ENCODE data around the gene ZSCAN22.

ZSCAN22 gene

DNA sequence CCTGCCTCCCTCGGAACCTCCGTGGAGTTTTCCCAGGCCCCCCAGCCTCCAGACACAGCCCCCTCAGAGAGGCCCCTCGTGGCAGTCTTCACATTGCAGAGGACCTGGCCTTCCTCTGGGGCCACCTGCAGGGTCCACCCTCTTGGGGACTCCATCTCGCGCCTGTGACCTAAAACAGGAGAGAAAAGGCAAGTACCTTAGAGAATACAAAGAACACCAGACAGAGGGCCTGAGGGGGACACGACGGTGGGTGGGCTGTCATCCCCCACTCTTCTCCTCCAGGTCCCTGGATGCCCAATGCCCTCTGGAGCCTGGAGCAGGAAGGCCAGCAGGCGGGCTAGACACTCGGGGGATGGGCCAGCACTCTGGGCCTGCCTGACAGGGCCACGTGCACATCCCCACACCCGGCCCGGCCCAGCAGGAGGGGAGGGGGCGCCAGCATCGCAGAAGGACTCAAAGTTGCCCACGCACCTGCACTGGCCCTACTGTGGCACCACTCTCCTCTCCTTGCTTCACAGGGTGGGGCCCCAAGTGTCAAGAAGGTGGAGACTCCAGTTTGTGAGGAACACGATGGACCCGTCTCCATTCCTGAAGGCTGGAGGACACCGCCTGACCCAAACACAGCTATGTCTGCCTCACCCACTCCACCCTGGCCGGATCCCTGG lies 30.8 kb downstream of the ZSCAN22 start:
- H3K27ac ChIP-seq = no peak overlapping the region
- no peak for TF ChIP-seq CTCF (conservative IDR thresholded peaks at IDR 0.05)

- peak overlapping the region; percentile 99 for H3K27ac ChIP-seq
- no peak for TF ChIP-seq CTCF (conservative IDR thresholded peaks at IDR 0.05)
Measured at GRCh38 chr19:58361900-58362271, 35.1 kb downstream of the ZSCAN22 start.

DNA sequence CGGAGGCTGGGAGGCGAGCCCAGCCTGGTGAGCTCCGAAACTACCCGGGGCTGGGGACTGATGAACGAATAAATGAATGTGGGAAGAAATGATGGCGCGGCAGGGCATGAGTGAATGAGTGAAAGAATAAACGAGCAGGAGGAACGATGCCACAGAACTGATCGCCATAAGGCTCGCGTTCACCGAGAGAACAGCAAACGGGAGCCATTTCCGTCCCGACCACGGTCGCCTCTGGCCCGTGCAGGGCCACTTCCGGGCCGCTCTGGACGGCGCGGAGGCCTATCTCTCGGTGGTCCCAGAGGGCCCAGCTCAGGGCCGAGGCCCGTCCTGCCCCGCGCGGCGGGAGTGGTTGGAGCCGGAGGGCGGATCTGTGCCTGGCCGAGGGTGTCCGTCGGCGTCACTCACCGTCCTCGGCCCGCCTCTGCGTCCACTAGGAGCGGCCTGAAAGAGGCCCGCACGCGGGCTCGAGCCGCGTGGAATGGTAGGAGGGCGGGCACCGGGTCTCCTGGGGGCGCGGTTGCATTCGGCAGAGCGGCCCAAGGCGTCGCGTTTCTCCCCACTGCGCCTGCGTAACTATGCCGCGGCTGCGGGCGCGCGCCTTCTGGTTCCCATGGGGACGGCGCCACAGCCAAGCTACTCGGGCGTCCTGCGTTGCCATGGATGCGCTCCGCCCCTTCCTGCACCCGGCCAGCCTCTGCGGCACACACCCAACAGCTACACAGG lies 35.6 kb downstream of the ZSCAN22 start, which contains the start of gene ZNF497:
ZNF497 (minus strand) TSS at position 480 of the 723 bp plus-strand sequence. CDS start 5,116 bp downstream, outside the sequence.
- no peak for TF ChIP-seq CTCF (conservative IDR thresholded peaks at IDR 0.05)
- H3K27ac ChIP-seq = peak within 1 kb of the TSS; percentile 99

GRCh38 chr19:58364146-58364545 lies 37.4 kb downstream of the ZSCAN22 start:
- no peak overlapping the region for H3K27ac ChIP-seq
- no peak for TF ChIP-seq CTCF (conservative IDR thresholded peaks at IDR 0.05)

- no peak for TF ChIP-seq CTCF (conservative IDR thresholded peaks at IDR 0.05)
- H3K27ac ChIP-seq = no peak overlapping the region
Measured at GRCh38 chr19:58366585-58367430, 40.0 kb downstream of the ZSCAN22 start.

DNA sequence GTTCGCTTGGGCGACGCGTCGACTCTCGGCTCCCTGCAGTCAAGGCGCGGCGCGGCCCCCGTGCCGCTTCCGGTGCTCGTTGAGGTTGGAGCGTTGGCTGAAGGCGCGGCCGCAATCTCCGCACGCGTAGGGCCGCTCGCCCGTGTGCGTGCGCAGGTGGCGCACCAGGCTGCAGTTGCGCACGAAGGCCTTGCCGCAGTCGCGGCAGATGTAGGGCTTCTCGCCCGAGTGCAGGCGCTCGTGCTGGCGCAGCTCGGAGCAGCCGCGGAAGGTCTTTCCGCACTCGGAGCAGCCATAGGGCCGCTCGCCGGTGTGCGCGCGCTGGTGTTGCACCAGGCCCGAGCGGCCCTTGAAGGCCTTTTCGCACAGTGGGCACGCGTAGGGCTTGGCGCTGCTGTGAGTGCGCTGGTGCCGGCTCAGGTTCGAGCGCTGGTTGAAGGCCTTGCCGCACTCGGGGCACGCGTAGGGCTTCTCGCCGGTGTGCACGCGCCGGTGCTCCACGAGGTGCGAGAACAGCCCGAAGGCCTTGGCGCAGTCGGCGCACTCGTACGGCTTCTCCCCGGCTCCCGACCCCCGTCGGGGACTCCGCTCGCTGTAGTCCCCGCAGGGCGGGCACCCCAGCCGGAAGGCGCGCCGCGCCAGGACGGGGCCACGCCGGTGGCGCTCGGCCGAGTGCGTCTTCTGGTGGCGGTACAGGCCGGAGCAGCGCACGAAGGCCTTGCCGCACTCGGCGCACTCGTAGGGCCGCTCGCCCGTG lies 41.1 kb downstream of the ZSCAN22 start:
- H3K27ac ChIP-seq = no peak overlapping the region
- no peak for TF ChIP-seq CTCF (conservative IDR thresholded peaks at IDR 0.05)

Measured in VCaP (cell line).